HG02981 (cell line): Measurements from ENCODE around the gene RASGEF1C.
"Not testable (repeated sequence)": the region's sequence is repeated elsewhere in the genome, so short reads cannot be mapped to it uniquely, and the experiment has no call there.

Experiments
- ATAC-seq: cut with Tn5 transposase; IDR thresholded peaks from one replicate; pipeline ENCODE4 v1.9.1; 2021; ENCODE audit warnings: mild to moderate bottlenecking, moderate library complexity; ENCODE audit not compliant: unreplicated experiment

RASGEF1C gene

DNA sequence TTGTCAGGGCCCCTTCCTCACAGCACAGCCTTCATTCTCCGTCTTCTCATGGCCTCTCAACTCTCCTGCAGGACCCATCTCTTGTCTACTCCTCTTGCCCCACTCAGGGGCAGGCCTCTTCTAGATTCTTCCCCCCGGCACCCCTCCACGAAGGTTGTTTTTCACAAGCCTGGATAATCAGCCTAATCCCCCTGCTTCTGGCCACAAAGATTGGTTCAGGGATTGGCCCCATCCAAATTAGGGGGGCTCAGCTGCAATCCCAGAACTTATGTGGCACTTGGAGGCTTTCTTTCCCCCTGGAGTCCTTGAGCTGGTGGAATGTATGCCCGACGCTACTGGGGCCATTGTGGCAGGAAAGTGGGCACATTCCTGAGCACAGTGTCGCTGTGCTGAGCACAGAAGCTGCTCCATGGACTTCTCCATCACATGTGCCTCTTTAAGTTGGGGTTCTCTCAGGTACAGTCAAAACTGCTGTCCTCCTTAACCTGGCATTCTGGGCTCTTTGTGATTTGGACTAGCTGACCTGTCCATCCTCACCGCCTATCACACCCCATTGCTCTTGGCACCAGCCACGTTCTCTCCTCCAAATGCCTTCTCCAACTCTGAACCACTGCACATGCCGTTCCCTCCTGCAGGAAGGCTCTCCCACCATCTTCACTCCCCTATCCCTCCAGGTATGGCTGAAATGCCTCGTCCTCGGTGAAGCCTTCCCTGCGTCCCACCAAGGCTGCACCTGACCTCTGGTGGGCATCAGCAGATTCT is 70.6 kb downstream of the RASGEF1C start:
- ATAC-seq, result no peak

DNA sequence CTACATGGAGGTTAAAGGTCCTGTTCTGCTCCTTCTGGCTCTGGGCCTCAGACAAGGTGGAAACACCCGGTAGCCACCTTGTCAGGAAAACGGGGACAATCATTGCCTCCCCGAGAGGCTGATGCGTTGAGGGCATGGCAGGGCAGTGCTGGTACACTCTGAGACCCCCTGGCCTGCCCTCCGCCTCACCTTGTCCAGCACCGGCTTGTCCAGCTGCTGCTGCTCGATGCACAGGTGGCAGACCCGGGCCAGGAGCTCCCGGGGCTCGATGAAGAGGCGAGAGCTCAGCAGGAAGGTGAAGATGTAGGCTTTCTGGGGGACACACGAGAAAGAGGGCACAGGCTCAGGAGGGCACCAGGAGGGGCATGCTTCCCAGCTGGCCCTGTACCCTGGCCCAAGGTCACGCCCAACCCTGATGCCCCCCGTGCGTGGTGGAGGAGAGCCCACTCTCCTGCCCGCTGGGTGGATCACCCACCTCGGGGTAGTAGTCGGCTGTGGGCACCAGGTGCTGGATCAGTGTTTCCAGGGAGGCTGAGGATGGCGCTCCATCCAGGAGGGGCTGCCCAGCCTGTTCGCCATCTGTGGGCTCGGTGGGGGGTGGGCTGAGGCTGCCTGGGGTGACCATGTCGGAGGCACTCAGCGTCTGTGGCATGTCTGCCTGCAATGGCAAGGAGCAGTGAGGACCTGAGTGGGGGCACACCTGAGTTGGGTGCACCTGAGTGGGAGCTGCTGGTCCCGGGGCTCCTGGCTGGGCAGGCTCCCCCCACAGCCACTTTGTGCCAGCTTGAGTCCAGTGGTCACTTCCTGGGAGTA is 71.4 kb downstream of the RASGEF1C start:
- no peak for ATAC-seq

- no peak for ATAC-seq
Measured at GRCh38 chr5:180136630-180137381, 72.2 kb downstream of the RASGEF1C start.

DNA sequence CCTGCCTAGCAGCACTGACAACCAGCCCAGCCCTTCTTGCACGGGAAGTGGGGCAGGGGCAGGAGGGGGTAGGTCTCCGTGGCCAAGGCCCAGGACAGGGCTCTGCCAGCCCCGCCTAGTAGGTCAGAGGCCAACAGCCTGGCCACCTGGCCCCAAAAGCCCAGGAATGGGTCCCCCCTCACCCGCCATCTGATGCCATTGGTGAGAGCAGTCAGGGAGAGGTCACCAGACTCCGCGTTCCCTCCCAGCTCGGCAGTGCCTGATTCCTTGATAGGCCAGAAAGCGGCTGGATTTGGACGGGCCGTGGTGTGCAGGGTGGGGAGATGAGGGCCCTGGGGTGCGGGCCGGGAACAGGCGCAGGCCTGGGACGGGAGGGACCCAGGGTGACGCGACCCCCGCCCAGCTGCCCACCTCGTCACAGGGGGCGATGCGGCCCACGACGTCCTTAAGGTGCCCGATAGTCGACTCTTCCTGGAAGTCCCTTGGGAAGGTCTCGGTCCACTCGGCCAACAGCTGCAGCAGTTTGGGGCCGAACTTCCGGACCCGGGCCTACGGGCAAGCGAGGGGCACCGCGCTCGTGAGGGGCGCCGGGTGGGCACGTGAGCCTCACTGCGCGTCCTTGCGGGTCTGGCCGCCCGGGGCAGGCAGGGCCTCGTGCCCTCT is 72.9 kb downstream of the RASGEF1C start:
- no peak for ATAC-seq

GRCh38 chr5:180135128-180135955 is 73.7 kb downstream of the RASGEF1C start:
- ATAC-seq, result no peak

DNA sequence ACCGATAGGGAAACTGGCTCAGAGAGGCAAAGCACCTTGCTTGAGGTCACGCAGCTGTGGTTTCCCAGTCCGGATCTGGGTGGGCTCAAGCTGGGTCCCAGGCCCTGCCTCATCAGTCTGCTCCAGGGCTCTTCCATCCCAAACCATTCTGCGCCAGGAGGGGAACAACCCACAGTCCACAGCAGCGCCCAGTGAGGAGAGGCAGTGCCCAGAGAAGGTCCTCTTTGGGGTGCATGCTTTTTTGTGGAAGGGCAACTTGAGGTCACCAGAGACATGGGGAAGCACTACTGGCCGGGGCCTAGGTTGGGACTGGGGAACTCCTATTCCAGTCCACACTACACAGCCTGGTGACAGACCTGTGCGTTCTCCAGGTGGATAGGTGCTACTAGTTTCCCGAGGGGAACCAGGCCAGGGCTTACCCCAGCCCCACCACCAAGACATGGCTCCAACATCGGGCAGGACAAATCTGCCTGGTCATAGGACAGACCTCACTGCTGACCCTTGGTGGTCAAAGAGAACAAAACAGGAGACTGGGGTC is 75.0 kb downstream of the RASGEF1C start:
- no peak for ATAC-seq

DNA sequence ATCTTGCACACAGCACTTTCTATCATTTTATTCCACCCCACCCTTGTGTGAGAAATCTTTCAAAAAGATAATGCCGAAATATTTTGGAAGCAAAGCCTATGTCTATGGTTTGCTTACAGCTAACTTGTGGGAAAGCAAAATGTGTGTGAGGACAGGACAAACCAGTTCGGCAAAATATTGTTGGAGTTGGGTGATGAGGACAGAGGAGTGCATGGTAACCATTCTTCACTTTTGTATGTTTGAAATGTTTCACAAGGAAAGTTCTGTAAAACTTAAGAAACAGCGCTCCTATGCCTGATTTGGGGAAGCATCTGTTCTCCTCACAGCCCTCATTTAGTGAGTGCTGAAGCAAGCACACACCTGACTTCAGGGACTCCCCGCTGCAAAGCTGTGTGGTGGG is 75.5 kb downstream of the RASGEF1C start:
- ATAC-seq, result no peak

- ATAC-seq, result no peak
Measured at GRCh38 chr5:180133060-180133459, 76.0 kb downstream of the RASGEF1C start.

GRCh38 chr5:180130876-180131740 is 77.9 kb downstream of the RASGEF1C start:
- ATAC-seq, result no peak

DNA sequence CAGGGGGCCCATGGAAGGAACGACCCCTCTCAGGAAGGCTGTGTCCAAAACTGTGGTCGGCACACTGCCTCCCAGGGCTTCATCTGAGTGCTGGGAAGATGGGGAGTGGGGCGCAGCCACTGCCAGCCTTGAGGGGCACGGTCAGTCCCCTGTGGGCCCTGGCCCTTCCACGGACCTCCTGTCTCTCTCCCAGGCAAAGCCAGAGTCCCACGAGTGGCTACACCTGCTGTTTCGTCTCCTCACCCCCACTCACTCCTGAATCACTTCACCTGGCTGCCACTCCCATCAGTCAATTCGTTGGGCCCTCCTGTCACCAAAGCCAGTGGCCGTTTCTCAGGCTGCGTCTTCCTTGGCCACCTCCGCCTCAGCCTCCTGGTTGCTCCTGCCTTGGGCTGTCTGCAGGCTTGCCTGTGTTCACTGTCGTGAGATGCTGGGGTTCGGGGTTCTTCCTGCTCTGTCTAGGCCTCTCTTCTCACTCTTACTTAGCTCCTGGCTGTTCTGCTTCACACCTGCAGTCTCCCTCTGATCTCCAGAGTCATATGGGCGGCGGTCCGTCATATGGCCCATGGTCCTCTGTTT is 78.6 kb downstream of the RASGEF1C start:
- no peak for ATAC-seq

- no peak for ATAC-seq
Measured at GRCh38 chr5:180129291-180130190, 79.5 kb downstream of the RASGEF1C start.

DNA sequence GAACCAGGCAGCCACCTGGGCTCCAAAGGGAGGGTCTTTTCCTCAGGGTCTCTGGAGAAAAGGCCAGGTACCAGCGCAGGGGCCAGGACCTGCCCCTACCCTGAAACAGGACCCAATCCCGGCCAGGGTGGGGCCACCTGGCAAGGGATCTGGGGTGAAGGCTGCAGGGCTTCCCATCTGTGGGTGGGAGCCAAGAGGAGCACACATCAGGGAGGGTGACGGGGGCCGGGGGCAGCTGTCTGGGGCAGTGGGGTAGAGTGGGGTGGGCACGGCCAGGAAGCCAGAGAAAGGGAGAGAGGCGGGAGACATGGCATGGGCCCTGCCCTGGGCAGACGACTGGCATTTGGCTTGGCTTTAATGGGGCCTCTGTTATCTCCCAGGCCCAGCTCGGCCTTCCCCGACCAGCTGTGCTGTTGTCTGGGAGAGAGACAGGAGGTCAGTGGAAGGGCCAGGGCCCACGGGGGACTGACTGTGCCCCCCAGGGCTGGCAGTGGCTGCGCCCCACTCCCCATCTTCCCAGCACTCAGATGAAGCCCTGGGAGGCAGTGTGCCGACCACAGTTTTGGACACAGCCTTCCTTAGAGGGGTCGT is 80.2 kb downstream of the RASGEF1C start:
- ATAC-seq, result no peak

GRCh38 chr5:180127682-180128670 is 81.0 kb downstream of the RASGEF1C start:
- ATAC-seq, result no peak

DNA sequence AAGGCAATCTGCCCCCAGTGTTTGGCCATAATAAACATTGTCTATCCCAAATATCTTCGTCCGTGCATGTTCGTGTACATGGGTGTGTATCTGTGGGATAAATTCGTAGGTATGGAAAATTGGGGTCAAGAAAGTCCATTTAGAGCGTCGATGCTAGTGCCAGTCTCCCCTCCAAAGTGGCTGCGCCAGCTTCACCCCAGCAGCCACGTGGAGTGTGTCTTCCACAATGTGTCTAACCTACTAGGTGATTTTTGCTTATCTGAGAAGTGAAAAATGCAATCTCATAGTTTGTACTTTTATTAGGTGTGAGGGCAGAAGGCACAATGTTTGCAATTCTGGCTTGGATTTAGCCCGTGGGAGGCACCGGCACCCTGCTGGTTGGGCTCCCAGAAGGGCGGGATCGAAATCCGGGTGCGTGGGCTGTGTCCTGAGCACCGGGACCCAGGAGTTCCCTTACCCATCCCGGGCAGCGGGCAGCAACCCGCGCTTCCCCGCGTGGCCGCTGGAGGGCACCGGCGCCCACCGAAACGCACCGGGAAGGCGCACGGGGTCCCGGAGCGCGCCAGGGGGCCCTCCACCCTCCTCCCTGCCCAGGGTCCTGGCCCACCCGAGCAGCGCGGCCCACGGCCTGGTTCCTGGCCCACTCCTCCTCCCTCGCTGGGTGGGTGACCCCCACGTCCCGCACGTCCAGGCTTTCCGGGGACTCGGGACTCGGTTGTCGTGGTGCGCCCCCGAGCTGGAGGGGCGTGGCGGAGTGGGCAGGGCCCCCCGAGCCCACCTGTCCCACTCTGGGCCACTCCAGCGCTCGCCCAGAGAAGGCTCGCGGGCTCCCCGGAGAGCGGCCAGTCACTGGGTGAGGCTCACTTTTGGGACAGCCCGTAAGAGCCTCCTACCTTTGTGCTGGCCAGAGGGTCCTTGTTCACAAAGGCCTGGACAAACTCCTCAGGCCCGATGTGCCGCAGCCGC is 82.0 kb downstream of the RASGEF1C start:
- ATAC-seq, result no peak

- ATAC-seq, result not testable (repeated sequence)
Measured at GRCh38 chr5:180126156-180126555, 82.9 kb downstream of the RASGEF1C start.
